Activated T-helper 2 cell treated with anti-CD3 and anti-CD28 coated beads, Interferon-gamma antibody, Interleukin-2, Interleukin-4, amounts not matched to agents 10 μg/mL and 5 μg/mL and 100 μg/mL, durations not matched to agents 14 hours and 24 hours and 36 hours (primary cell): ENCODE measurements around the gene FFAR3. TPM values are rescaled to one million over a fixed set of nuclear protein-coding genes. Genes with fewer than 3 reads are reported as not detected.
"Not testable (repeated sequence)": the region's sequence is repeated elsewhere in the genome, so short reads cannot be mapped to it uniquely, and the experiment has no call there.

Source experiments
- DNase-seq: peaks from one replicate; pipeline ENCODE4 v3.0.0; 2021; ENCODE audit warnings: low spot score
- H3K27ac Mint-ChIP-seq: one replicate; pipeline ENCODE4 v1.8.0; 2021; ENCODE audit warnings: mixed read lengths
- H3K27me3 Mint-ChIP-seq: one replicate; pipeline ENCODE4 v1.8.0; 2021; ENCODE audit warnings: low read depth, mixed read lengths
- H3K36me3 Mint-ChIP-seq: one replicate; pipeline ENCODE4 v1.8.0; 2021; ENCODE audit warnings: low read depth, mixed read lengths
- H3K4me1 Mint-ChIP-seq: one replicate; pipeline ENCODE4 v1.8.0; 2021; ENCODE audit warnings: low read depth, mixed read lengths
- H3K4me3 Mint-ChIP-seq: one replicate; pipeline ENCODE4 v1.8.0; 2021; ENCODE audit warnings: low read depth, mild to moderate bottlenecking, moderate library complexity, mixed read lengths
- H3K9me3 Mint-ChIP-seq: one replicate; pipeline ENCODE4 v1.8.0; 2021; ENCODE audit warnings: mixed read lengths
- intact Hi-C: fragments of 100-400 bp; cut with micrococcal nuclease; formaldehyde crosslinking; loops from one replicate; pipeline ENCODE4 v1.15.1; 2023
- total RNA-seq: library from RNA; stranded (reverse); gene quantifications from 2 replicates; pipeline ENCODE4 v1.2.3, GENCODE V29; 2022

Gene FFAR3
- total RNA-seq, 1 donor from 2014 or later, result 1.2 TPM

DNA sequence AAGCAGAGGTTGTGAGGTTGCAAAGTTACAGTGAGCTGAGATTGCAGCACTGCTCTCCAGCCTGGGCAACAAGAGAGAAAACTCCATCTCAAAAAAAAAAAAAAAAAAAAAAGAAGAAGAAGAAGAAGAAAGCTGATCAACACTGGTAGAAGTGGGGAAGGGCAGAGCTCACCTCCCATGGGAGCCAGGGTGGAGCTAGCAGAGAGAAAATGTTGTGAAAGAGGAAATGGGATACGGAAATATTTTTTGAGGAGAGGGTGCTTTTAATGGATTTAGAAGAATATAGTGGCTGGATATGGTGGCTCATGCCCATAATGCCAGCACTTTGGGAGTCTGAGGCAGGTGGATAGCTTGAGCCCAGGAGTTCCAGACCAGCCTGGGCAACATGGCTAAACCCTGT lies 19.4 kb downstream of the FFAR3 start:
- Mint-ChIP-seq H3K27ac (no peak overlapping the region), H3K4me3 (no peak overlapping the region), H3K36me3 (no peaks in the 10 kb centered on the region), H3K9me3 (no peaks in the 10 kb centered on the region), H3K27me3 (peaks cover 13% of the 10 kb centered on the region), H3K4me1 (peaks cover 17% of the 10 kb centered on the region)
- intact Hi-C loops, result no loop called here
- DNase-seq, result no peak

DNA sequence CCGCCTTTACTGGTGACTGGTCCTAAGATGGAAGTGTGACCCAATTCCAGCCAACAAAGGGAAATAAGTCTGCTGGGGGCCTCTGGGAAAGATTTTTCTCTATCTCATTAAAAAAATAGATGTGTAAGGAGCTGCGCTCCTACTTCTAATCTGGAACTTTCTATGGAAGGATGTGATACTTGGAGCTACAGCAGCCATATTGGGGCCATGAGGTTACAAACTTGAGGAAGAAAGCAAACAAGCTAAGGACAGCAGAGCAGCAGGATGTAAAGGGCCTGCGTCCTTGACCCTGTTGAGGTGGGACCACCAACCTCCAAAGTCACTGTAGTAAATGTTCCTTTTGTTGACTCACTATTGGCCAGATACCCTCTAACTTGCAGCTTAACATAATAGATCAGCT lies 20.1 kb downstream of the FFAR3 start:
- peaks cover 17% of the 10 kb centered on the region for H3K4me1 Mint-ChIP-seq
- DNase-seq, result no peak
- no peaks in the 10 kb centered on the region for H3K9me3 Mint-ChIP-seq
- H3K27ac Mint-ChIP-seq, result no peak overlapping the region
- H3K36me3 Mint-ChIP-seq, result no peaks in the 10 kb centered on the region
- intact Hi-C loops, result no loop called here
- H3K27me3 Mint-ChIP-seq, result peaks cover 13% of the 10 kb centered on the region
- H3K4me3 Mint-ChIP-seq, result no peak overlapping the region

GRCh38 chr19:35379545-35379944 lies 21.3 kb downstream of the FFAR3 start:
- DNase-seq, intact Hi-C loops, H3K27ac Mint-ChIP-seq, H3K36me3 Mint-ChIP-seq, H3K9me3 Mint-ChIP-seq, H3K4me3 Mint-ChIP-seq: not testable (repeated sequence)
- H3K27me3 Mint-ChIP-seq, result peaks cover 13% of the 10 kb centered on the region
- H3K4me1 Mint-ChIP-seq, result peaks cover 13% of the 10 kb centered on the region

DNA sequence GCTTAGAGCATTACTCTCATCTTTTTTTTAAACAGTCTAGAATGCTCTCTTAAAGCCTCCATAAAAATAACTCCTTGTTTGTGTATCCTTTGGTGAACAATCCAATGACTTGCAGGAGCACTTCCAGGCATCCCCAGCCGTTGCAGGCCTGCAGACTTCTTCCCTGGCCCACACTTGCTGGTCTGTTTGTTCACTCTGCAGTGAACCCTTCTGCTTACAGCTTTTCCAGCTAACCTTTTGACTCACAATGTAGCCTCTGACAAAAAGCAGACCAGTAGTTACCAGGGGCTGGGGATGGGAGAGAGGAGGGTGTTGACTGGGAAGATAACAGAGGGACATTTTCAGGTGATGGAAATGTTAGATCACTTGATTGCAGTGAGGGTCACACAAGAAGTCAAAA lies 21.7 kb downstream of the FFAR3 start:
- Mint-ChIP-seq H3K36me3 (no peaks in the 10 kb centered on the region), H3K9me3 (peaks cover 5% of the 10 kb centered on the region), H3K4me3 (no peak overlapping the region), H3K27ac (no peak overlapping the region), H3K27me3 (peaks cover 13% of the 10 kb centered on the region), H3K4me1 (peaks cover 8% of the 10 kb centered on the region)
- intact Hi-C loops, result no loop called here
- DNase-seq, result no peak

- Mint-ChIP-seq H3K9me3 (peaks cover 5% of the 10 kb centered on the region), H3K27me3 (peaks cover 13% of the 10 kb centered on the region), H3K27ac (no peak overlapping the region), H3K36me3 (no peaks in the 10 kb centered on the region), H3K4me3 (no peak overlapping the region), H3K4me1 (peaks cover 3% of the 10 kb centered on the region)
- DNase-seq, result no peak
- intact Hi-C loops, result no loop called here
Observed at GRCh38 chr19:35380450-35381124, 22.3 kb downstream of the FFAR3 start.

DNA sequence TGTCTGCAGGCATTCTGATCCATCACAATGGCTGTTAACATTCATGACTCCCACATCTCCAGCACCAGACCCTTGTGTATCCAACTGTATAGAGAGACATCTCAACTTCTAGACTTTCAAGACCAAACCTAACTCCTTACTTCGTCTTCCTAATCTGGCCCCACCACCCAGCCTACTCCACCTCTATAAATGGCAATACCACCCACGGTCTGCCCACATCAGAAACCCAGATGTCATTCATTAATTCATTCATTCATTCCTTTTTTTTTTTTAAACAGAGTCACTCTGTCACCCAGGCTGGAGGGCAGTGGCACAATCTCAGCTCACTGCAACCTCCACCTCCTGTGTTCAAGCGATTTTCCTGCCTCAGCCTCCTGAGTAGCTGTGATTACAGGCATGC lies 23.1 kb downstream of the FFAR3 start:
- H3K9me3 Mint-ChIP-seq, result peaks cover 6% of the 10 kb centered on the region
- no peak overlapping the region for H3K4me3 Mint-ChIP-seq
- no peak for DNase-seq
- H3K36me3 Mint-ChIP-seq, result peaks cover under 1% of the 10 kb centered on the region
- H3K4me1 Mint-ChIP-seq, result peaks cover 3% of the 10 kb centered on the region
- no peak overlapping the region for H3K27ac Mint-ChIP-seq
- peaks cover 13% of the 10 kb centered on the region for H3K27me3 Mint-ChIP-seq
- intact Hi-C loops, result no loop called here

GRCh38 chr19:35381926-35382325 lies 23.7 kb downstream of the FFAR3 start:
- intact Hi-C loops, result no loop called here
- H3K4me3 Mint-ChIP-seq, result no peak overlapping the region
- peaks cover 13% of the 10 kb centered on the region for H3K27me3 Mint-ChIP-seq
- peaks cover 3% of the 10 kb centered on the region for H3K4me1 Mint-ChIP-seq
- peaks cover 12% of the 10 kb centered on the region for H3K9me3 Mint-ChIP-seq
- H3K36me3 Mint-ChIP-seq, result peaks cover 4% of the 10 kb centered on the region
- H3K27ac Mint-ChIP-seq, result no peak overlapping the region
- no peak for DNase-seq

- H3K27ac Mint-ChIP-seq, result no peak overlapping the region
- peaks cover 4% of the 10 kb centered on the region for H3K36me3 Mint-ChIP-seq
- intact Hi-C loops, result no loop called here
- H3K4me1 Mint-ChIP-seq, result peaks cover 2% of the 10 kb centered on the region
- peaks cover 11% of the 10 kb centered on the region for H3K27me3 Mint-ChIP-seq
- no peak for DNase-seq
- no peak overlapping the region for H3K4me3 Mint-ChIP-seq
- H3K9me3 Mint-ChIP-seq, result peaks cover 14% of the 10 kb centered on the region
Observed at GRCh38 chr19:35383536-35383935, 25.3 kb downstream of the FFAR3 start.

- H3K27ac Mint-ChIP-seq, result no peak overlapping the region
- H3K9me3 Mint-ChIP-seq, result peaks cover 14% of the 10 kb centered on the region
- H3K4me1 Mint-ChIP-seq, result no peaks in the 10 kb centered on the region
- peaks cover 2% of the 10 kb centered on the region for H3K27me3 Mint-ChIP-seq
- peaks cover 4% of the 10 kb centered on the region for H3K36me3 Mint-ChIP-seq
- DNase-seq, result no peak
- intact Hi-C loops, result no loop called here
- no peak overlapping the region for H3K4me3 Mint-ChIP-seq
Observed at GRCh38 chr19:35388277-35389054, 30.2 kb downstream of the FFAR3 start.

DNA sequence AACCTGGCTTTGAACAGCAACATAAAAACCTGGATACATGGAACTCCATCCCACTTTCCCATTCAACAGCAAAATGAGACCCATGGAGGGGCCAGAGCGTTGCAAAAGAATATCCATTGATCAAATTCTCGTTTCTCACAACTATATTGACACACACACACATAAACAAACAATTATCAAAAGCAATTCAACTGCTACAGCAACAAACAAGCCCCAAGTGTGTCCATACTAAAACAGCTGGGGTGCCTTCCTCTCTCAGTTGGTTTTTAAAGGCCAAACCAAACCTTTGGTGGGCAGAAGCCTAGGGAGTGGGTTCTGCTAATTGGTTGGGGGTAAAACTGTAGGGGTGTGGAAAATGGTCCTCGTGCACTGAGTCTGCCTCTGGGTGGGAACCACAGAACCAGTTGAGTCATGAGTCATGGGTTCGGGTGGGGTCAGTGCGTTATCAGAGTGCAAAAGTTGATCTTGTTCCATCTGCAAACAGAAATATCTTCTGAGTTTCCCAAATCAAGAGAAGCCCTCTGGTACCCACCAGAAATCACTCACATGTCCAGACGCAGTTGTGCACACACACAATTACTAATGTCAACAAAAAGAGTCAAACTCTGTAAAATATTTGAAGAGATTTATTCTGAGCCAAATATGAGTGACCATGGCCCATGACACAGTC lies 31.1 kb downstream of the FFAR3 start:
- no peak for DNase-seq
- intact Hi-C loops, result no loop called here
- Mint-ChIP-seq H3K4me1 (no peaks in the 10 kb centered on the region), H3K27ac (no peak overlapping the region), H3K9me3 (peaks cover 14% of the 10 kb centered on the region), H3K27me3 (peaks cover 2% of the 10 kb centered on the region), H3K4me3 (no peak overlapping the region), H3K36me3 (peaks cover 4% of the 10 kb centered on the region)

DNA sequence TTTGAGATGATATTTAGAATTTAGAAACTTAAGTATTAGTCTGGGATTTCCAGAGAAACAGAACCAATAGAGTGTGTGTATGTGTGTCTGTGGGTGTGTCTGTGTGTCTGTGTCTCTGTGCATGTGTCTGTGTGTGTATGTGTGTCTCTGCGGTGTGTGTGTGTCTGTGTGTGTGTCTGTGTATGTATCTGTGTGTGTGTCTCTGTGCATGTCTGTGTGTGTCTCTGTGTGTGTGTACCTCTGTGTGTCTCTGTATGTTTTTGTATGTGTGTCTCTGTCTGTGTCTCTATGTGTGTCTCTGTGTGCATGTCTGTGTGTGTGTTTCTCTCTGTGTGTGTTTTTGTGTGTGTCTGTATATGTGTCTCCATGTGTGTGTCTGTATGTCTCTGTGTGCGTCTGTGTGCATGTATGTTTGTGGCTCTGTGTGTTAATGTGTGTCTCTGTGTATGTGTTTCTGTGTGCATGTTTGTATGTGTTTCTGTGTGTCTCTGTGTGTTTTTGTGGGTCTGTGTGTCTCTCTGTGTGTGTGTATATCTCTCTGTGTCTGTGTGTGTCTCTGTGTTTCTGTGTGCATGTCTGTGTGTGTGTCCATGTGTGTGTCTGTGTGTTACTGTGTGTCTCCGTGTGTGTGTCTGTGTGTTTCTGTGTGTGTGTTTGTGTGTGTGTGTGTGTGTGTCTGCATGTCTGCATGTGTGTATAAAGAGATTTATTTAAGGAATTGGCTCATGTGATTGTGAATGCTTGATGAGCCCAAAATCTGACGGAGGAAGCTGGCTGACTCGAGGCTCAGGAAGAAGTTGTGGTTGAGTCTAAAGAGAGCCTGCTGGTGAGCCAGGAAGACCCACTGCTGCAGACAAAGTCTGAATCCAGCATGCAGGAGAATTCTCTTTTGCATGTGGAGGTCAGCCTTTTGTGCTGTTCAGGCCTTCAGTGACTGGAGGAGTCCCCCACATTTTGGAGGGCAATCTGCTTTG lies 34.8 kb downstream of the FFAR3 start:
- Mint-ChIP-seq H3K36me3 (no peaks in the 10 kb centered on the region), H3K4me3 (no peak overlapping the region), H3K4me1 (no peaks in the 10 kb centered on the region), H3K27ac (no peak overlapping the region), H3K9me3 (no peaks in the 10 kb centered on the region), H3K27me3 (peaks cover 2% of the 10 kb centered on the region)
- no peak for DNase-seq
- intact Hi-C loops, result no loop called here

GRCh38 chr19:35395382-35396199 lies 37.3 kb downstream of the FFAR3 start:
- peaks cover 7% of the 10 kb centered on the region for H3K27me3 Mint-ChIP-seq

More at GRCh38 chr19:35395382-35396199, 37.3 kb downstream of the FFAR3 start:
- Mint-ChIP-seq H3K4me3 (no peak overlapping the region), H3K4me1 (no peaks in the 10 kb centered on the region), H3K36me3 (no peaks in the 10 kb centered on the region), H3K27ac (no peak overlapping the region), H3K9me3 (no peaks in the 10 kb centered on the region)
- intact Hi-C loops, result no loop called here
- DNase-seq, result no peak
